ENCODE measurements around the gene CXCL3. TPM values are rescaled to one million over a fixed set of nuclear protein-coding genes. Genes with fewer than 3 reads are reported as not detected.

The CXCL3 gene
- total and polyA plus RNA-seq, 10 of the 15 experiments (the other 5 are each of a cell fraction or from before 2014, with no cell fraction given): not detected

GRCh38 chr4:74087481-74087880 lies 49.0 kb upstream of the CXCL3 start:
- Histone ChIP-seq H3K27ac (ENCODE audit: control insufficient read depth, insufficient read depth) (no peak overlapping the region), H4K20me1 (ENCODE audit: control insufficient read depth, insufficient read depth) (no peaks in the 10 kb centered on the region), H3K9ac (ENCODE audit: control insufficient read depth, insufficient read depth, low read length) (no peak overlapping the region), H3K4me3 (no peak overlapping the region), H3K4me1 (ENCODE audit: control insufficient read depth, insufficient read depth, low read length) (no peaks in the 10 kb centered on the region), H2AFZ (ENCODE audit: control insufficient read depth, low read depth, low read length) (no peak overlapping the region), H3K9me3 (replicated peaks; ENCODE audit: control insufficient read depth, insufficient read depth, low read length) (no peaks in the 10 kb centered on the region), H3K27me3 (replicated peaks in 1 of 2; ENCODE audit: control insufficient read depth in 2 of 2, insufficient read depth in 2 of 2, low read length in 1 of 2) (no peaks in the 10 kb centered on the region; a peak in 1 of 4 replicates), H3K4me2 (ENCODE audit: control insufficient read depth, insufficient read depth) (no peak overlapping the region), H3K79me2 (ENCODE audit: control insufficient read depth, insufficient read depth, low read length) (no peaks in the 10 kb centered on the region), H3K36me3 (ENCODE audit: control insufficient read depth in 2 of 2, insufficient read depth in 2 of 2, low read length in 1 of 2) (no peaks in the 10 kb centered on the region)
- FAIRE-seq: no peak
- RAD21 ChIA-PET (ENCODE audit: unreplicated experiment): no interaction called here
- intact Hi-C loops (cut with micrococcal nuclease; ENCODE audit: unreplicated experiment) (no loop called here), in situ Hi-C loops (cut with MboI) (no loop called here)
- CTCF ChIA-PET: interaction anchor here (1.8 kb wide), 1 partner anchor 46 kb away, joined by 6 read pairs; no protein-coding TSS in a partner anchor
- no peak for ATAC-seq
- DNase-seq (ENCODE audit: low read depth, low spot score): no peak
- POLR2A ChIA-PET: no interaction called here
- SMC1A ChIA-PET (ENCODE audit: uncharacterized antibody, unreplicated experiment): no interaction called here
- TF ChIP-seq ZBTB11 (CRISPR knock-in tag; IDR thresholded peaks at IDR 0.05) (no peak), ZSCAN29 (IDR thresholded peaks at IDR 0.05) (no peak), STAT3 (IDR thresholded peaks at IDR 0.05; ENCODE audit: low read depth, low read length) (no peak), RBBP5 (conservative IDR thresholded peaks at IDR 0.05) (no peak), TAF1 (IDR thresholded peaks at IDR 0.05; ENCODE audit: borderline replicate concordance, low read depth, low read length) (no peak), JUND (IDR thresholded peaks at IDR 0.05; ENCODE audit: low read depth, low read length) (no peak), RB1 (IDR thresholded peaks at IDR 0.05; ENCODE audit: borderline replicate concordance) (no peak), PAX5 (IDR thresholded peaks at IDR 0.05; ENCODE audit: borderline replicate concordance, low read depth, low read length) (no peak), NFIC (IDR thresholded peaks at IDR 0.05; ENCODE audit: low read depth, low read length) (no peak), RAD51 (IDR thresholded peaks at IDR 0.05) (no peak), POU2F2 (IDR thresholded peaks at IDR 0.05; ENCODE audit: borderline replicate concordance, low read depth, low read length) (no peak)
- TF ChIP-seq, protein P1, sequence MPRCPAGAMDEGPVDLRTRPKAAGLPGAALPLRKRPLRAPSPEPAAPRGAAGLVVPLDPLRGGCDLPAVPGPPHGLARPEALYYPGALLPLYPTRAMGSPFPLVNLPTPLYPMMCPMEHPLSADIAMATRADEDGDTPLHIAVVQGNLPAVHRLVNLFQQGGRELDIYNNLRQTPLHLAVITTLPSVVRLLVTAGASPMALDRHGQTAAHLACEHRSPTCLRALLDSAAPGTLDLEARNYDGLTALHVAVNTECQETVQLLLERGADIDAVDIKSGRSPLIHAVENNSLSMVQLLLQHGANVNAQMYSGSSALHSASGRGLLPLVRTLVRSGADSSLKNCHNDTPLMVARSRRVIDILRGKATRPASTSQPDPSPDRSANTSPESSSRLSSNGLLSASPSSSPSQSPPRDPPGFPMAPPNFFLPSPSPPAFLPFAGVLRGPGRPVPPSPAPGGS (IDR thresholded peaks at IDR 0.05; ENCODE audit: borderline replicate concordance, insufficient read depth, low read depth, low read length, poor library complexity, severe bottlenecking): no peak
- no TSS peak for BruUV-seq (replicated peaks)
